Thyroid gland (tissue), 4 donors: Measurements from ENCODE around the gene FHDC1. TPM values are rescaled to one million over a fixed set of nuclear protein-coding genes. Genes with fewer than 3 reads are reported as not detected.

ENCODE experiments used
- DNase-seq, 2 donors: peaks; one replicate each; pipeline ENCODE4 v3.0.0-alpha.2; 2019
- H3K27ac ChIP-seq, 3 donors: fragments of 200-600 bp; sonication (generic); 1 replicate in 2 of 3; 2 replicates in 1 of 3; pipeline ENCODE4 v1.5.1; 2016 to 2019; ENCODE audit warnings: mild to moderate bottlenecking in 1 of 3, moderate library complexity in 1 of 3
- H3K27me3 ChIP-seq: fragments of 200-600 bp; sonication (generic); one replicate; pipeline ENCODE4 v1.5.1; 2019
- H3K36me3 ChIP-seq, 2 donors: fragments of 200-600 bp; sonication (generic); one replicate each; pipeline ENCODE4 v1.5.1; 2016 to 2019
- H3K4me1 ChIP-seq, 2 donors: fragments of 200-600 bp; sonication (generic); one replicate each; pipeline ENCODE4 v1.5.1; 2017 to 2019
- H3K4me3 ChIP-seq, 3 donors: fragments of 200-600 bp; sonication (generic); replicated peaks in 1 of 3; 1 replicate in 2 of 3; 2 replicates in 1 of 3; pipeline ENCODE4 v1.5.1; 2016; ENCODE audit warnings: mild to moderate bottlenecking in 1 of 3
- H3K9me3 ChIP-seq: fragments of 200-600 bp; sonication (generic); one replicate; pipeline ENCODE4 v1.5.1; 2017
- CTCF ChIP-seq, 6 experiments: fragments of 200-600 bp in 3 of 6; fragments of 450-650 bp in 3 of 6; sonication (generic) in 3 of 6; IDR thresholded peaks; one replicate each; pipeline ENCODE4 v1.5.1; 2016 to 2019; ENCODE audit warnings: antibody characterized with exemption in 6 of 6, mild to moderate bottlenecking in 2 of 6, inconsistent platforms in 1 of 6, moderate library complexity in 1 of 6
- POLR2A ChIP-seq, 2 donors: fragments of 450-650 bp; IDR thresholded peaks; one replicate each; pipeline ENCODE4 v1.6.1; 2017; ENCODE audit warnings: antibody characterized with exemption in 2 of 2, mild to moderate bottlenecking in 2 of 2, moderate library complexity in 1 of 2
- WGBS, 2 donors: methylation state at CpG; one replicate each; pipeline ENCODE4 v1.1.5; 2017; 5-methylcytosine and 5-hydroxymethylcytosine counted together
- intact Hi-C: fragments of 100-400 bp; cut with DNase I; formaldehyde crosslinking; loops from one replicate; pipeline ENCODE4 v1.15.1; 2023
- total RNA-seq, 4 donors: library from RNA; depleted of rRNA; stranded (reverse); fragments of >200 nt; gene quantifications; one replicate each; pipeline ENCODE4 v1.2.3, GENCODE V29; 2016

FHDC1 gene
- total RNA-seq, 4 donors from 2014 or later: 12.4 to 26.2 (median 18.3) TPM

GRCh38 chr4:152943672-152944071 lies 7.5 kb downstream of the FHDC1 start:
- no peaks in the 10 kb centered on the region for H3K9me3 ChIP-seq
- peaks cover 27 to 30% of the 10 kb centered on the region in 2 donors for H3K4me1 ChIP-seq
- H3K4me3 ChIP-seq: no peak overlapping the region
- H3K27me3 ChIP-seq: no peaks in the 10 kb centered on the region
- no peak for DNase-seq
- WGBS, 2 donors: 82 to 87% methylated on average over 6 of the region's 6 CpGs
- no peaks in the 10 kb centered on the region for H3K36me3 ChIP-seq
- H3K27ac ChIP-seq: peak overlapping the region in 1 of 3 donors; percentile 24
- TF ChIP-seq POLR2A (IDR thresholded peaks at IDR 0.05) (no peak), CTCF (IDR thresholded peaks at IDR 0.05) (no peak)
- intact Hi-C loops: no loop called here

- Histone ChIP-seq H3K9me3 (no peaks in the 10 kb centered on the region), H3K27ac (peak overlapping the region in 2 of 3 donors; percentile 2 to 30), H3K36me3 (no peaks in the 10 kb centered on the region), H3K4me3 (no peak overlapping the region), H3K4me1 (peaks cover 18 to 25% of the 10 kb centered on the region in 2 donors), H3K27me3 (no peaks in the 10 kb centered on the region)
- 40 to 41% methylated on average over 4 of the region's 4 CpGs for WGBS, 2 donors
- intact Hi-C loops: no loop called here
- DNase-seq: peak in 1 of 2 donors; percentile 29
- no peak for TF ChIP-seq CTCF (IDR thresholded peaks at IDR 0.05)
- no peak for TF ChIP-seq POLR2A (IDR thresholded peaks at IDR 0.05)
Observed at GRCh38 chr4:152944666-152945320, 8.7 kb downstream of the FHDC1 start.

GRCh38 chr4:152945639-152946038 lies 9.5 kb downstream of the FHDC1 start:
- DNase-seq: no peak
- WGBS, 2 donors: 95 to 99% methylated on average over 9 of the region's 9 CpGs

GRCh38 chr4:152946446-152946845 lies 10.3 kb downstream of the FHDC1 start:
- no peaks in the 10 kb centered on the region for H3K36me3 ChIP-seq
- no peaks in the 10 kb centered on the region for H3K9me3 ChIP-seq
- no peaks in the 10 kb centered on the region for H3K27me3 ChIP-seq
- H3K4me3 ChIP-seq: no peak overlapping the region
- intact Hi-C loops: no loop called here
- peak overlapping the region in 1 of 3 donors; percentile 4 for H3K27ac ChIP-seq
- DNase-seq: no peak
- TF ChIP-seq POLR2A (IDR thresholded peaks at IDR 0.05) (no peak), CTCF (IDR thresholded peaks at IDR 0.05) (no peak)
- peaks cover 19 to 20% of the 10 kb centered on the region in 2 donors for H3K4me1 ChIP-seq
- WGBS, 2 donors: 94 to 97% methylated on average over 4 of the region's 4 CpGs

More at GRCh38 chr4:152945639-152946038, 9.5 kb downstream of the FHDC1 start:
- intact Hi-C loops: no loop called here
- Histone ChIP-seq H3K36me3 (no peaks in the 10 kb centered on the region), H3K4me3 (no peak overlapping the region), H3K4me1 (peaks cover 19 to 20% of the 10 kb centered on the region in 2 donors), H3K9me3 (no peaks in the 10 kb centered on the region), H3K27me3 (no peaks in the 10 kb centered on the region), H3K27ac (peak overlapping the region in 1 of 3 donors; percentile 27)
- TF ChIP-seq CTCF (IDR thresholded peaks at IDR 0.05): no peak
- no peak for TF ChIP-seq POLR2A (IDR thresholded peaks at IDR 0.05)

- no peak for DNase-seq
- H3K9me3 ChIP-seq: no peaks in the 10 kb centered on the region
- 74 to 78% methylated on average over 2 of the region's 2 CpGs for WGBS, 2 donors
- H3K4me1 ChIP-seq: peaks cover 19 to 20% of the 10 kb centered on the region in 2 donors
- intact Hi-C loops: no loop called here
- H3K4me3 ChIP-seq: no peak overlapping the region
- H3K27ac ChIP-seq: peak overlapping the region in 1 of 3 donors; percentile 2
- TF ChIP-seq POLR2A (IDR thresholded peaks at IDR 0.05): no peak
- no peaks in the 10 kb centered on the region for H3K27me3 ChIP-seq
- no peaks in the 10 kb centered on the region for H3K36me3 ChIP-seq
Observed at GRCh38 chr4:152947311-152947710, 11.2 kb downstream of the FHDC1 start.
